IPS-11a (cell line): ENCODE results near the gene PLPPR1.

ENCODE experiments used
- H3K4me3 ChIP-seq: one replicate; pipeline ENCODE4 v1.5.1; 2013; ENCODE audit warnings: low read depth, low read length, control low read depth

PLPPR1 gene

GRCh38 chr9:101200852-101201251 is 172.3 kb downstream of the PLPPR1 start:
- H3K4me3 ChIP-seq: no peak overlapping the region

DNA sequence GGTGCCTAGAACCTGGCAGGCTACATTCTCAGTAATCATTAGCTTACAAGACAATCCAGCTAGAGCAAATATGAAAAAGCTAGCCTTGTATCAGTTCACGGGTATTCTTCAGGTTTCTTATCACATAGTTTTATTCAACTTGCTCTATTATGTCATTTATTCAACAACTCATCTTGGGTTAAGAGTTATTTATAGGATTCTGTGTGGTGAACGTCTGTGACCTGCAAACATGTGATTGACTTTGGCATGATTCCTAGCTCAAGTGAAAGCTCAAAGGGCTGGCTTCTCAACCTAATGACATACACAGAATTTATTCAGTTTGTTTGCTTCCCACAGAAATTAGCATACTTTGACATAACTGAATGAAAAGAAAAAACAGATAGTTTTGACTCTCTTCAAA is 173.1 kb downstream of the PLPPR1 start:
- no peak overlapping the region for H3K4me3 ChIP-seq

DNA sequence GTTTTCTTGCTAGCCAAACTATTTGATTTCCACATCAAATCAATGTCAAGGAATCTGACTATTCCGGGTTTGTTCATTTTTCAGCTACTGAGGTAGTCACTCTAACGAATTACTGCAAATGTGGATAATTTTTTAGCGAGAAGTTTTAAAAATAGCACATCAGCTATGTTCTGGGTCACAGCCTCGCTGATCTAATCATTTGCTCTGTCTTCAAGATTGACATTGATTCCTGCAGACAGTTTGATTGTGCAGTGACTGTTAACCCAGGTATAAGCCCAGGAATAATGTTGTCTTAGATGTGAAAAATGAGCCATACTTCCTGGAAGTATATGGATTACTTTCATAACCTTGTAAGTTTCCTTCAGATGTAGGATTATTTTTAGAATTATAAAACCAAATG is 181.1 kb downstream of the PLPPR1 start:
- no peak overlapping the region for H3K4me3 ChIP-seq

DNA sequence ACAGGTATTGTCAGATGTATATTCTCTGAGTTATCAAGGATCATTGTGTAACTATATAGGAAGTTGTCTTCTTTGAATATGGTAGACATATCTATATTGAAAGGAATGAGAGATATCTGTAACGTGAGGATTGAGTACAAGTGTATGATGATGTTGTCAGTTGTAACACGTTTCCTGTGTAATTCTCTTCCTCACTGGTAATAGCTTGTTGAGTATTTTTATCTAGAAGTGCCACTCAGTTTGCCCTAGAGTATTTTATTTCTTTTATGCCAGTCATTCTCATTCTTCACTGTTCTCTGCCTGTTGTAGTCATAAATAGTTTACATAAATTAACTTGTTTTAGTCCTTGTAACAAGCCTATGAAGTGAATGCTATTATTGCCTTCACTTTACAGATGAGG is 184.1 kb downstream of the PLPPR1 start:
- H3K4me3 ChIP-seq: no peak overlapping the region

GRCh38 chr9:101219030-101219429 is 190.5 kb downstream of the PLPPR1 start:
- no peak overlapping the region for H3K4me3 ChIP-seq

GRCh38 chr9:101220341-101220740 is 191.8 kb downstream of the PLPPR1 start:
- no peak overlapping the region for H3K4me3 ChIP-seq

- no peak overlapping the region for H3K4me3 ChIP-seq
Measured at GRCh38 chr9:101225271-101225670, 196.7 kb downstream of the PLPPR1 start.

- no peak overlapping the region for H3K4me3 ChIP-seq
Measured at GRCh38 chr9:101226161-101226560, 197.6 kb downstream of the PLPPR1 start.

GRCh38 chr9:101226803-101227202 is 198.3 kb downstream of the PLPPR1 start:
- H3K4me3 ChIP-seq: no peak overlapping the region

DNA sequence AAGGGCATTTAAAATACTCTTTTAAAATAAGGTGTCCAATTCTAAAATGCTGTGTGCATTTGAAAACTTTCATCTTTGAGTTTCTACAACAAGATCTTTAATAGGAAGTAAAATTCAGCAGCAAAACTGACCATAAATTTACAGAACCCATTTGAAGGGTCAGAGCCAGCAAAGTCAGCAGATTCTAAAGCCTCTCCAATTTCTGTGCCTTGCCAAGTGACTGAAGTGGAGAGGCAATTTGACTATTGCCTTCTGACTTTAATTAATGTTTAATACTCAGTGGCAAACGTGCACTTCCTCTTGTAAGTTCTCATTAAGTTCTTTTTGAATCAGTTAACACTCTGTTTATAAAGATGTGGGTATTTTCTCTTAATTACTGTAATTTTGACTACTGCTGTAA is 201.1 kb downstream of the PLPPR1 start:
- no peak overlapping the region for H3K4me3 ChIP-seq

- no peak overlapping the region for H3K4me3 ChIP-seq
Measured at GRCh38 chr9:101232405-101232977, 204.0 kb downstream of the PLPPR1 start.

- no peak overlapping the region for H3K4me3 ChIP-seq
Measured at GRCh38 chr9:101235105-101235866, 206.8 kb downstream of the PLPPR1 start.

- H3K4me3 ChIP-seq: no peak overlapping the region
Measured at GRCh38 chr9:101242651-101243050, 214.1 kb downstream of the PLPPR1 start.

- H3K4me3 ChIP-seq: no peak overlapping the region
Measured at GRCh38 chr9:101246691-101247090, 218.2 kb downstream of the PLPPR1 start.

GRCh38 chr9:101247297-101247696 is 218.8 kb downstream of the PLPPR1 start:
- H3K4me3 ChIP-seq: no peak overlapping the region

DNA sequence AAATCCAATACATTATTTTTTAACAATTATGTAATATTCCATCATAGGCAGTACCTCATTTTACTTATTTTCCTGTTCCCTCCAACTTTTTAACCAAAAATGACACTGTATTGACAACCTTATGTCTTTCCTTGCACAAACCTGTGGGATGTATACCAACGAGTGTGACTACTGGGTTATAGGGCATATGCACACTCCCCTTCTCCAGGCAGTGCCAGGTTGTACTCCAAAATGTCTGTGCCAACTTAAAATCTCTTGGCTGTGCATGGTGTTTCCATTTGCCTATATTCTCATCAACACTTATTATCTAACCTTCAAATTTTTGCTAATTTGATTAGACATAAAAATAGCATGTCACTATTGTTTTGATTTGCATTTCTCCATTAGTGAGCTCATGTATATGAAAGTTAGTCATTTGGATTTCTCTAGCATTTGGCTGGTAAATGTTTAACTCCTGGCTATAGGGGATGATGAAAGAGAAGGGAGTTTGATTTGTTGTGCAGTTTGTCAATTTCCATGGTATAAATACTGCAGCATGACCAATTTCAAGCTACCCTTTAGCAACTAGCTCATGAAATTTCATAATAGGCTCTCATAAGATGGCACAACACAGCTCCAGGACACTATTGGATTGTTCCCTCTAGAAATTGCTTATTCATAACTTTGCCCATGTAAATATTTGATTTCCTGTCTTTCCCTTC is 226.4 kb downstream of the PLPPR1 start:
- no peak overlapping the region for H3K4me3 ChIP-seq

DNA sequence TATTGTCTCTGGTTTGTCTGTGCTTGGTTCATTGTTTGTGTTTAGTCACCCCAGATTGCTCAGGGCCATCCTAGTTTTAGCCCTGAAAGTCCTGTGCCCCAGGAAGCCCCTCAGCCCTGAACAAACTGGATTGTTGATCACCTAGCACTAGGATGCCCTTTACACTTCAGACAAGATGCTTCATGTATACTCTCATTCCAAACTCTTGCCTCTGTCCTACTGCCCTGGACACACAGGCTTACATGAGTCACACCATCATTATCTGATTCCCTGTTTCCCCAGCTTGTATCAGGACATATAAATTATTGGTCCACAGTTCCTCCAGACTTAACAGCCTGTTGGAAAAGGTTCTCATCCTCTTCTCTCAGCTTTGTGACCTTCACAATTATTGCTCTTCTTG is 236.2 kb downstream of the PLPPR1 start:
- no peak overlapping the region for H3K4me3 ChIP-seq

- H3K4me3 ChIP-seq: no peak overlapping the region
Measured at GRCh38 chr9:101265261-101265660, 236.7 kb downstream of the PLPPR1 start.

GRCh38 chr9:101268426-101268825 is 239.9 kb downstream of the PLPPR1 start:
- no peak overlapping the region for H3K4me3 ChIP-seq

- no peak overlapping the region for H3K4me3 ChIP-seq
Measured at GRCh38 chr9:101269591-101270283, 241.2 kb downstream of the PLPPR1 start.

GRCh38 chr9:101270302-101270701 is 241.8 kb downstream of the PLPPR1 start:
- H3K4me3 ChIP-seq: no peak overlapping the region

GRCh38 chr9:101271102-101271501 is 242.6 kb downstream of the PLPPR1 start:
- no peak overlapping the region for H3K4me3 ChIP-seq
